ENCODE data around the gene BRINP3. TPM values are rescaled to one million over a fixed set of nuclear protein-coding genes. Genes with fewer than 3 reads are reported as not detected.

Gene BRINP3
- total RNA-seq, 1 donor from 2014 or later: 1.5 TPM

DNA sequence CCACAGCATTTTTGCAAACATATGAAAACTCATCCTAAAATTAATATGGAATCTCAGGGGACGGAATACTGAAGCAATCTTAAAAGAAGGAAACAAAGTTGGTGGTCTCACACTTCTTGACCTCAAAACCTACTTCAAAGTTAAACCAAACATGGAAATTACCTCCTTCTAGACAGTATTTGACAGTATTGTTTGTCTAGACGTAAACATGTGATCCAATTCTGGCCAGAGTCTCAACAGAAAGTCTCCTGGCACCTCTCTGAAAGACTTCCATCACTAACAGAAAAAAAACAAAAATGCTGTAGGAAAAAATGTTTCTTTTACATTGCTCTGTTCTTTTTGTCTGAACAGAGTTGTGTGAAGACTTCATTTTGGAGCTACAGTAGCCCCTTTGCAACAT, 99.7 kb downstream of the BRINP3 start:
- no peaks in the 10 kb centered on the region for H3K36me3 ChIP-seq
- intact Hi-C loops (cut with DNase I): no loop called here
- no peaks in the 10 kb centered on the region for H3K9me3 ChIP-seq
- no peaks in the 10 kb centered on the region for H3K4me1 ChIP-seq
- no peaks in the 10 kb centered on the region for H3K27me3 ChIP-seq
- H3K4me3 ChIP-seq: no peak overlapping the region
- no peak for DNase-seq (ENCODE audit: low spot score in 2 of 2)
- TF ChIP-seq, protein P1, sequence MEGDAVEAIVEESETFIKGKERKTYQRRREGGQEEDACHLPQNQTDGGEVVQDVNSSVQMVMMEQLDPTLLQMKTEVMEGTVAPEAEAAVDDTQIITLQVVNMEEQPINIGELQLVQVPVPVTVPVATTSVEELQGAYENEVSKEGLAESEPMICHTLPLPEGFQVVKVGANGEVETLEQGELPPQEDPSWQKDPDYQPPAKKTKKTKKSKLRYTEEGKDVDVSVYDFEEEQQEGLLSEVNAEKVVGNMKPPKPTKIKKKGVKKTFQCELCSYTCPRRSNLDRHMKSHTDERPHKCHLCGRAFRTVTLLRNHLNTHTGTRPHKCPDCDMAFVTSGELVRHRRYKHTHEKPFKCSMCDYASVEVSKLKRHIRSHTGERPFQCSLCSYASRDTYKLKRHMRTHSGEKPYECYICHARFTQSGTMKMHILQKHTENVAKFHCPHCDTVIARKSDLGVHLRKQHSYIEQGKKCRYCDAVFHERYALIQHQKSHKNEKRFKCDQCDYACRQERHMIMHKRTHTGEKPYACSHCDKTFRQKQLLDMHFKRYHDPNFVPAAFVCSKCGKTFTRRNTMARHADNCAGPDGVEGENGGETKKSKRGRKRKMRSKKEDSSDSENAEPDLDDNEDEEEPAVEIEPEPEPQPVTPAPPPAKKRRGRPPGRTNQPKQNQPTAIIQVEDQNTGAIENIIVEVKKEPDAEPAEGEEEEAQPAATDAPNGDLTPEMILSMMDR (IDR thresholded peaks at IDR 0.05): no peak
- no peak overlapping the region for H3K27ac ChIP-seq

DNA sequence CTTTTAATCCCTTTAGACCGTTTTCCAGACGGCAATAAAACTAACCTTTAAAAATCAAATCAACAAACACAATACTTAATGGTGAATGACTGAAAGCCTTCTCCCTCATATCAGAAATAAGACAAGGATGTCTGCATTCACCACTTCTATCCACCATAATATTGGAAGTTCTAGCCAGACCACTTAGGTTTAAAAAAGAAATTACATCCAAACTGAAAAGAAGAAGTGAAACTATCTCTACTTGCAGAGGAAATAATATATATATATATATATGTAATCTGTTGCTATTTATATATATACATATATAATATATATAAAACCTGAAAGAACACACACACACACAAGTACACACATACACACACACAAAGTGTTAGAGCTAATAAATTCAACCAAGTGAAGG, 100.4 kb downstream of the BRINP3 start:
- Histone ChIP-seq H3K4me3 (no peak overlapping the region), H3K36me3 (no peaks in the 10 kb centered on the region), H3K27me3 (no peaks in the 10 kb centered on the region), H3K4me1 (no peaks in the 10 kb centered on the region), H3K9me3 (no peaks in the 10 kb centered on the region), H3K27ac (no peak overlapping the region)
- no peak for DNase-seq (ENCODE audit: low spot score in 2 of 2)
- TF ChIP-seq, protein P1 (IDR thresholded peaks at IDR 0.05): no peak
- intact Hi-C loops (cut with DNase I): no loop called here

DNA sequence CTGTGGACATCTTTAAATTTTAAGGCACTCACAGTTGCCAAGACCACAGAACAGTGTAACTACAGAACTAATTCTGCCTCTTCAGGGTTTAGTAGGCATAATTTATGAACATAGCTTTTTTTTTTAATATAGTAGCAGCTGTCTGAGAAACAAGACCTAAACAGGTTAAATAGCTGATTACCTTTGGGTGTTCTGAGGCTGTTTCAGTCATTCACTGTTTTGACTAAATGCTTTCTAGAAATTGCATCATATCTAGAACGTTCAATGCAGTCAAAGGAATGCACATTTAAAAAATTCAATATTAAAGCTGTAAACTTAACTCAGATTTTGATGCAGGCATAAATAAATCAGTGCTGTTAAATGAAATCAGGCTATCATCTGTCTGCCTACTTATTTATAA, 101.6 kb downstream of the BRINP3 start:
- H3K36me3 ChIP-seq: no peaks in the 10 kb centered on the region
- no peak overlapping the region for H3K27ac ChIP-seq
- no peaks in the 10 kb centered on the region for H3K4me1 ChIP-seq
- TF ChIP-seq, protein P1 (IDR thresholded peaks at IDR 0.05): no peak
- intact Hi-C loops (cut with DNase I): no loop called here
- no peaks in the 10 kb centered on the region for H3K9me3 ChIP-seq
- H3K27me3 ChIP-seq: no peaks in the 10 kb centered on the region
- DNase-seq (ENCODE audit: low spot score in 2 of 2): no peak
- no peak overlapping the region for H3K4me3 ChIP-seq

DNA sequence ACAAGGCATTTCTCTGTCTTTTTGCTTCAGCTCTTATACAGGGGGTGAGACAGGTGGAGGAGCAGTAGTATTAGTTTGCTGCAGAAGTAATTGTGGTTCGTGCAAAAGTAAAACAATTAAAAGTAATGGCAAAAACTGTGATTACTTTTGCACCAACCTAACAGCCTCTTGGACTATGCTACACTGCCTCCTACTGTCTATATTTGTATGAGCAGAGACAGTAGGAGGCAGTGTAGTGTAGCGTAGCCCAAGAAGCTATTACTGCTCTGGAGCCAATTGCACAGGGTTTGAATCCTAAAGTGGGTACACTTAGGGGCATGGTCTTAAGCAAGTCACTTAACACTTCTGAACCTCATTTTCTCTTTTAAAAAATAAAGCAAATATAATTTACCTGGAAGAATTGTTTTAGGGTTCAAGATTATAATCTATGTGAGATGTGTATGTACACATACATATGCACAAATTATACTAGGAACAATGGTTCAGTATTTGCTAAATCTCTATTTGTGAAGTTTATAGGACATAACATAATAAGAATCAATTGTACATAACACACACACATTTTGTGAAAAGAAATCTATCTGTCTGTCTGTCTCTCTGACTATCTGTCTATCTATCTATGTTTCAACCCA, 103.8 kb downstream of the BRINP3 start:
- TF ChIP-seq, protein P1 (IDR thresholded peaks at IDR 0.05): peak in 1 of 3 experiments; percentile 7
- H3K4me3 ChIP-seq: no peak overlapping the region
- no peak overlapping the region for H3K27ac ChIP-seq
- DNase-seq (ENCODE audit: low spot score in 2 of 2): no peak
- intact Hi-C loops (cut with DNase I): no loop called here
- no peaks in the 10 kb centered on the region for H3K4me1 ChIP-seq
- H3K9me3 ChIP-seq: no peaks in the 10 kb centered on the region
- H3K36me3 ChIP-seq: no peaks in the 10 kb centered on the region
- no peaks in the 10 kb centered on the region for H3K27me3 ChIP-seq

DNA sequence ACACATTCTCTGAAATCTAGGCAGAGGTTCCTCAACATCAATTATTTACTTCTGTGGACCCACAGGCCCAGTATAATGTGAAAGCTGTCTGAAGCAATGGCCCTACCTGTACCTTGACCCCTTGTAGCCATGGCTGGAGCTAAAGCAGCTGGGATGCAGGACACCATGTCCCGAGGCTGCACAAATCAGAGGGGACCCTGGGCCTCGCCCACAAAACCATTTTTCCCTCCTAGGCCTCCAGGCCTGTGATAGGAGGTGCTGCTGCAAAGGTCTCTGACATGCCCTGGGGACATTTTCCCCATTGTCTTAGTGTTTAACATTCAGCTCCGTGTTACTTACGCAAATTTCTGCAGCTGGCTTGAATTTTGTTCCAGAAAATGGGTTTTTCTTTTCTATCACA, 110.5 kb downstream of the BRINP3 start:
- no peak overlapping the region for H3K27ac ChIP-seq
- intact Hi-C loops (cut with DNase I): no loop called here
- DNase-seq (ENCODE audit: low spot score in 2 of 2): no peak

More for the DNA sequence above, 110.5 kb downstream of the BRINP3 start:
- no peak overlapping the region for H3K4me3 ChIP-seq
- no peaks in the 10 kb centered on the region for H3K4me1 ChIP-seq
- H3K9me3 ChIP-seq: no peaks in the 10 kb centered on the region
- no peaks in the 10 kb centered on the region for H3K36me3 ChIP-seq
- H3K27me3 ChIP-seq: no peaks in the 10 kb centered on the region
- TF ChIP-seq, protein P1 (IDR thresholded peaks at IDR 0.05): no peak
